ENCODE measurements around the gene SAMD9L.
A peak's percentile ranks its signal among the peaks of the same experiment; 100 is the strongest.
"Not testable (repeated sequence)": the region's sequence is repeated elsewhere in the genome, so short reads cannot be mapped to it uniquely, and the experiment has no call there.

SAMD9L gene

GRCh38 chr7:93146036-93146435, 2.1 kb downstream of the SAMD9L start:
- DNase-seq (ENCODE audit: low spot score), result no peak

- no peak for DNase-seq (ENCODE audit: low spot score)
Measured at GRCh38 chr7:93145354-93145753, 2.8 kb downstream of the SAMD9L start.

GRCh38 chr7:93142127-93142526, 6.1 kb downstream of the SAMD9L start:
- no peak for DNase-seq (ENCODE audit: low spot score)

GRCh38 chr7:93140582-93141191, 7.5 kb downstream of the SAMD9L start:
- no peak for DNase-seq (ENCODE audit: low spot score)

GRCh38 chr7:93138576-93138975, 9.6 kb downstream of the SAMD9L start:
- no peak for DNase-seq (ENCODE audit: low spot score)

- no peak for DNase-seq (ENCODE audit: low spot score)
Measured at GRCh38 chr7:93133005-93133404, 15.2 kb downstream of the SAMD9L start.

- DNase-seq (ENCODE audit: low spot score), result no peak
Measured at GRCh38 chr7:93132216-93132615, 16.0 kb downstream of the SAMD9L start.

GRCh38 chr7:93126954-93127353, 21.2 kb downstream of the SAMD9L start:
- DNase-seq (ENCODE audit: low spot score), result not testable (repeated sequence)

- DNase-seq (ENCODE audit: low spot score), result not testable (repeated sequence)
Measured at GRCh38 chr7:93123532-93123931, 24.7 kb downstream of the SAMD9L start.

- no peak for DNase-seq (ENCODE audit: low spot score)
Measured at GRCh38 chr7:93120592-93121549, 27.3 kb downstream of the SAMD9L start.

- no peak for DNase-seq (ENCODE audit: low spot score)
Measured at GRCh38 chr7:93119191-93119905, 28.8 kb downstream of the SAMD9L start.

GRCh38 chr7:93117852-93118530, 30.2 kb downstream of the SAMD9L start, which contains the start of gene SAMD9:
TSS of gene SAMD9 (minus strand) at chr7:93117979. CDS start at chr7:93106097, 11,882 bp downstream.
- DNase-seq (ENCODE audit: low spot score), result peak; percentile 81

- no peak for DNase-seq (ENCODE audit: low spot score)
Measured at GRCh38 chr7:93117327-93117726, 30.9 kb downstream of the SAMD9L start.

GRCh38 chr7:93115796-93116195, 32.4 kb downstream of the SAMD9L start:
- DNase-seq (ENCODE audit: low spot score), result peak; percentile 49

GRCh38 chr7:93108003-93108402, 40.2 kb downstream of the SAMD9L start:
- no peak for DNase-seq (ENCODE audit: low spot score)

- DNase-seq (ENCODE audit: low spot score), result no peak
Measured at GRCh38 chr7:93097388-93097787, 50.8 kb downstream of the SAMD9L start.

- DNase-seq (ENCODE audit: low spot score), result no peak
Measured at GRCh38 chr7:93092757-93093370, 55.3 kb downstream of the SAMD9L start.
